H1 (cell line): ENCODE measurements around the gene NRSN2.
"Not testable (repeated sequence)": the region's sequence is repeated elsewhere in the genome, so short reads cannot be mapped to it uniquely, and the experiment has no call there.

Source experiments
- CBX5 ChIP-seq: fragments of 300-800, 300-1000 bp; sonication (generic); IDR thresholded peaks from 2 replicates; pipeline ENCODE4 v1.7.1; 2016; ENCODE audit warnings: antibody characterized with exemption, low read length, low read depth
- CBX8 ChIP-seq: fragments of 300-800, 300-1000 bp; sonication (generic); IDR thresholded peaks from 2 replicates; pipeline ENCODE4 v1.7.1; 2016; ENCODE audit warnings: low read depth, low read length, borderline replicate concordance
- CHD2 ChIP-seq: IDR thresholded peaks from 2 replicates; pipeline ENCODE4 v1.6.1; 2012; ENCODE audit warnings: low read length, improper control_type of control experiment
- EZH2 ChIP-seq: fragments of 200-600 bp; sonication (generic); IDR thresholded peaks from 2 replicates; pipeline ENCODE4 v1.7.1; 2012; ENCODE audit warnings: low read depth, mild to moderate bottlenecking, moderate library complexity, low read length, inconsistent platforms; ENCODE audit not compliant: severe bottlenecking
- HDAC2 ChIP-seq, 2 experiments: fragments of 300-600 bp in 1 of 2; sonication (generic) in 1 of 2; IDR thresholded peaks; 2 replicates each; pipeline ENCODE4 v1.6.1; 2011 to 2012; ENCODE audit warnings: low read depth in 2 of 2, low read length in 2 of 2, mild to moderate bottlenecking in 2 of 2, moderate library complexity in 2 of 2, borderline replicate concordance in 1 of 2, inconsistent platforms in 1 of 2
- MAFK ChIP-seq: IDR thresholded peaks from 2 replicates; pipeline ENCODE4 v1.6.1; 2012; ENCODE audit warnings: low read depth, mild to moderate bottlenecking, improper control_type of control experiment, low read length
- POLR2A ChIP-seq, 2 experiments: IDR thresholded peaks; 1 replicate in 1 of 2; 2 replicates in 1 of 2; pipeline ENCODE4 v1.6.1; 2011; ENCODE audit warnings: low read depth in 2 of 2, low read length in 2 of 2, mild to moderate bottlenecking in 2 of 2; ENCODE audit errors: control extremely low read depth in 1 of 2
- SP1 ChIP-seq: IDR thresholded peaks from 2 replicates; pipeline ENCODE4 v1.6.1; 2011; ENCODE audit warnings: low read depth, low read length
- ZNF274 ChIP-seq: IDR thresholded peaks from 2 replicates; pipeline ENCODE4 v1.7.0; 2012; ENCODE audit warnings: low read length, borderline replicate concordance; ENCODE audit errors: extremely low read depth
- TF ChIP-seq, protein P1 (sequence below), 3 experiments: IDR thresholded peaks; 1 replicate in 2 of 3; 2 replicates in 1 of 3; pipeline versions ENCODE4 v1.5.1 to v1.6.1; 2011; ENCODE audit warnings: low read length in 3 of 3, mild to moderate bottlenecking in 3 of 3, inconsistent platforms in 2 of 3, low read depth in 1 of 3, moderate library complexity in 1 of 3; ENCODE audit not compliant: insufficient read depth in 1 of 3; ENCODE audit errors: control extremely low read depth in 1 of 3

DNA sequence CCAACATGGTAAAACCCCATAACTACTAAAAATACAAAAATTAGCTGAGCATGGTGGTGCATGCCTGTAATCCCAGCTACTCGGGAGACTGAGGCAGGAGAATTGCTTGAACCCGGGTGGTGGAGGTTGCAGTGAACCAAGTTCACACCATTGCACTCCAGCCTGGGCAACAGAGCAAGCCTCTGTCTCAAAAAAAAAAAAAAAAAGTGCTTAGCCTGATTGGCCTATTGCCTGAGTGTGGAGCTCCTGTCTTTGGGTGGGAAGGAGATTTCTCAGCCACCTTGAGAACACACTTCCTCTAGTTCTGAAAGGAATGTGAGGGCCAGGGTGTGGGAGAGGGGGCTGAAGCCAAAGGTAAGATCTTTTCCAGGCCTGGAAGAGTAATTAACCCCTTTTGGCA is 9.2 kb downstream of the NRSN2 start:
- TF ChIP-seq CBX8; SP1; POLR2A (IDR thresholded peaks at IDR 0.05; ENCODE audit: control extremely low read depth in 1 of 2, low read depth in 2 of 2, low read length in 2 of 2); MAFK; EZH2; CHD2; CBX5; HDAC2 (IDR thresholded peaks at IDR 0.05; ENCODE audit: borderline replicate concordance in 1 of 2, low read depth in 2 of 2, low read length in 2 of 2); ZNF274: not testable (repeated sequence)
- TF ChIP-seq, protein P1, sequence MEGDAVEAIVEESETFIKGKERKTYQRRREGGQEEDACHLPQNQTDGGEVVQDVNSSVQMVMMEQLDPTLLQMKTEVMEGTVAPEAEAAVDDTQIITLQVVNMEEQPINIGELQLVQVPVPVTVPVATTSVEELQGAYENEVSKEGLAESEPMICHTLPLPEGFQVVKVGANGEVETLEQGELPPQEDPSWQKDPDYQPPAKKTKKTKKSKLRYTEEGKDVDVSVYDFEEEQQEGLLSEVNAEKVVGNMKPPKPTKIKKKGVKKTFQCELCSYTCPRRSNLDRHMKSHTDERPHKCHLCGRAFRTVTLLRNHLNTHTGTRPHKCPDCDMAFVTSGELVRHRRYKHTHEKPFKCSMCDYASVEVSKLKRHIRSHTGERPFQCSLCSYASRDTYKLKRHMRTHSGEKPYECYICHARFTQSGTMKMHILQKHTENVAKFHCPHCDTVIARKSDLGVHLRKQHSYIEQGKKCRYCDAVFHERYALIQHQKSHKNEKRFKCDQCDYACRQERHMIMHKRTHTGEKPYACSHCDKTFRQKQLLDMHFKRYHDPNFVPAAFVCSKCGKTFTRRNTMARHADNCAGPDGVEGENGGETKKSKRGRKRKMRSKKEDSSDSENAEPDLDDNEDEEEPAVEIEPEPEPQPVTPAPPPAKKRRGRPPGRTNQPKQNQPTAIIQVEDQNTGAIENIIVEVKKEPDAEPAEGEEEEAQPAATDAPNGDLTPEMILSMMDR (IDR thresholded peaks at IDR 0.05; ENCODE audit: control extremely low read depth in 1 of 3, insufficient read depth in 1 of 3, low read depth in 1 of 3, low read length in 3 of 3), result not testable (repeated sequence)
